K562 (cell line): ENCODE data around the gene ANKRD34A. TPM values are rescaled to one million over a fixed set of nuclear protein-coding genes. Genes with fewer than 3 reads are reported as not detected.

Source experiments
- ATAC-seq: fragments of 200-7000 bp; cut with Tn5 transposase; 3 replicates; pipeline ENCODE4 v1.9.1; 2020; ENCODE audit warnings: moderate library complexity
- BruUV-seq: library from RNA; stranded (reverse); fragments of 400-500 nt; replicated peaks from 2 replicates; lab custom pipeline; 2021; lab: Mats Ljungman, UMichigan
- CTCF ChIA-PET: fragments of 300-600 bp; formaldehyde crosslinking; extraction: SDS; loops from one replicate; lab custom pipeline; 2021; ENCODE audit warnings: low intra/inter-chr PET ratio; lab: Yijun Ruan, JAX
- POLR2A ChIA-PET: fragments of 300-600, 350-650 bp; sonication (Branson Sonifier 250); formaldehyde crosslinking; extraction: SDS; loops from one replicate; lab custom pipeline; 2021; ENCODE audit warnings: antibody characterized with exemption, inconsistent platforms; lab: Yijun Ruan, JAX
- DNase-seq, 4 experiments: peaks; one replicate each; pipeline versions ENCODE4 v3.0.0 to v3.0.0-alpha.2; 2011 to 2018; ENCODE audit warnings: low spot score in 3 of 4, mixed read lengths in 3 of 4; ENCODE audit errors: extremely low read depth in 1 of 4
- FAIRE-seq: peaks from 2 replicates; lab custom pipeline; 2011; peaks lifted over from hg19 to GRCh38; lab: Jason Lieb, UNC
- H2AFZ ChIP-seq: 2 replicates; pipeline ENCODE4 v1.6.0; 2011; ENCODE audit warnings: low read depth, low read length, control low read depth, inconsistent platforms
- H3K27ac ChIP-seq: fragments of 200-600 bp; 3 replicates; pipeline ENCODE4 v1.8.0; 2011; ENCODE audit warnings: low read depth, mild to moderate bottlenecking, control low read depth, inconsistent platforms, low read length, moderate library complexity, mixed read lengths; ENCODE audit errors: extremely low read depth
- H3K27me3 ChIP-seq, 2 experiments: fragments of 300-600 bp in 1 of 2; 2 replicates in 1 of 2; 3 replicates in 1 of 2; pipeline versions ENCODE4 v1.6.0 to v1.8.0; 2011; ENCODE audit warnings: inconsistent platforms in 2 of 2, low read length in 2 of 2, mild to moderate bottlenecking in 1 of 2, mixed read lengths in 1 of 2, moderate library complexity in 1 of 2; ENCODE audit not compliant: control insufficient read depth in 2 of 2, insufficient read depth in 2 of 2
- H3K36me3 ChIP-seq: fragments of 300-600 bp; 3 replicates; pipeline ENCODE4 v1.8.0; 2011; ENCODE audit warnings: mild to moderate bottlenecking, low read length, inconsistent platforms; ENCODE audit not compliant: control insufficient read depth, insufficient read depth
- H3K4me1 ChIP-seq, 2 experiments: fragments of 200-600 bp in 1 of 2; replicated peaks in 1 of 2; 2 replicates in 1 of 2; 3 replicates in 1 of 2; pipeline versions ENCODE4 v1.5.1 to v1.8.0; 2011; ENCODE audit warnings: inconsistent platforms in 2 of 2, low read length in 2 of 2, mild to moderate bottlenecking in 1 of 2, mixed read lengths in 1 of 2, moderate library complexity in 1 of 2; ENCODE audit not compliant: control insufficient read depth in 2 of 2, insufficient read depth in 2 of 2
- H3K4me2 ChIP-seq: 2 replicates; pipeline ENCODE4 v1.6.1; 2011; ENCODE audit warnings: low read length, control low read depth, inconsistent platforms, mixed read lengths; ENCODE audit not compliant: insufficient read depth
- H3K4me3 ChIP-seq: fragments of 200-600 bp; sonication (generic), shearing (Covaris generic); 2 replicates; pipeline ENCODE4 v1.5.1; 2016; ENCODE audit warnings: control low read depth, inconsistent platforms
- H3K79me2 ChIP-seq: fragments of 200-600 bp; 3 replicates; pipeline ENCODE4 v1.8.0; 2011; ENCODE audit warnings: low read length, inconsistent platforms; ENCODE audit not compliant: control insufficient read depth, insufficient read depth
- H3K9ac ChIP-seq, 2 experiments: 2 replicates each; pipeline versions ENCODE4 v1.6.0 to v1.6.1; 2011; ENCODE audit warnings: low read depth in 2 of 2, low read length in 2 of 2, control low read depth in 1 of 2, inconsistent platforms in 1 of 2, mild to moderate bottlenecking in 1 of 2, mixed read lengths in 1 of 2; ENCODE audit not compliant: insufficient read depth in 1 of 2
- H3K9me1 ChIP-seq: one replicate; pipeline ENCODE4 v1.6.0; 2011; ENCODE audit warnings: inconsistent platforms, mild to moderate bottlenecking, low read length, moderate library complexity; ENCODE audit not compliant: control insufficient read depth, insufficient read depth
- H3K9me3 ChIP-seq: replicated peaks from 2 replicates; pipeline ENCODE4 v1.5.1; 2011; ENCODE audit warnings: low read depth, low read length, inconsistent platforms; ENCODE audit not compliant: control insufficient read depth, insufficient read depth
- H4K20me1 ChIP-seq: replicated peaks from 2 replicates; pipeline ENCODE4 v1.6.1; 2011; ENCODE audit warnings: low read length, inconsistent platforms, mixed read lengths; ENCODE audit not compliant: control insufficient read depth, insufficient read depth
- ARNT ChIP-seq, 2 experiments: fragments of 450-650 bp; IDR thresholded peaks; 2 replicates each; pipeline ENCODE4 v1.6.1; 2016; ENCODE audit warnings: mild to moderate bottlenecking in 1 of 2
- ATF2 ChIP-seq: sonication (generic); formaldehyde crosslinking; IDR thresholded peaks from 2 replicates; pipeline ENCODE4 v1.8.1; 2022; ENCODE audit warnings: missing genetic modification reagents
- CBX3 ChIP-seq, 2 experiments: IDR thresholded peaks; 1 replicate in 1 of 2; 2 replicates in 1 of 2; pipeline ENCODE4 v1.6.1; 2012; ENCODE audit warnings: inconsistent platforms in 2 of 2, low read length in 2 of 2, borderline replicate concordance in 1 of 2, control low read depth in 1 of 2
- GATAD2A ChIP-seq: fragments of 450-650 bp; IDR thresholded peaks from 2 replicates; pipeline ENCODE4 v1.6.1; 2017
- JUND ChIP-seq, 2 experiments: IDR thresholded peaks; 2 replicates in 1 of 2; 3 replicates in 1 of 2; pipeline ENCODE4 v1.6.1; 2011; ENCODE audit warnings: borderline replicate concordance in 2 of 2, low read depth in 2 of 2, low read length in 2 of 2, improper control_type of control experiment in 1 of 2, missing biosample characterization in 1 of 2, missing genetic modification characterization in 1 of 2, missing genetic modification reagents in 1 of 2
- SIN3B ChIP-seq: fragments of 450-650 bp; IDR thresholded peaks from 2 replicates; pipeline ENCODE4 v1.6.1; 2017; ENCODE audit warnings: low read depth, mild to moderate bottlenecking, moderate library complexity
- SRF ChIP-seq, 2 experiments: fragments of 250-450, 450-650 bp in 1 of 2; sonication (Bioruptor Pico) in 1 of 2; sonication (generic) in 1 of 2; formaldehyde crosslinking; IDR thresholded peaks; 2 replicates each; pipeline versions ENCODE4 v1.5.0 to v1.5.1; 2020 to 2022; ENCODE audit warnings: mild to moderate bottlenecking in 1 of 2, missing genetic modification reagents in 1 of 2
- U2AF2 ChIP-seq: fragments of 200-400 bp; formaldehyde crosslinking; optimal IDR thresholded peaks from 2 replicates; pipeline ENCODE3; 2017; ENCODE audit warnings: low read depth, mild to moderate bottlenecking, low read length
- ZNF140 ChIP-seq: fragments of 250-450 bp; sonication (Bioruptor Pico); IDR thresholded peaks from 2 replicates; pipeline ENCODE4 v1.8.0; 2021; ENCODE audit warnings: moderate library complexity, mild to moderate bottlenecking, inconsistent platforms
- ZNF384 ChIP-seq: IDR thresholded peaks from 2 replicates; pipeline ENCODE4 v1.6.1; 2012; ENCODE audit warnings: low read depth, low read length, improper control_type of control experiment
- WGBS: fragments of 100-300 bp; shearing (Covaris generic); methylation state at CpG from one replicate; pipeline ENCODE4 v1.1.6; 2016; ENCODE audit warnings: low coverage, mixed read lengths; ENCODE audit not compliant: insufficient coverage; ENCODE audit errors: missing lambda C conversion rate; 5-methylcytosine and 5-hydroxymethylcytosine counted together
- in situ Hi-C: fragments of 300-500 bp; cut with MboI; formaldehyde crosslinking; loops from 4 replicates; pipeline ENCODE4 v1.15.0; 2018; ENCODE audit warnings: inconsistent platforms, mixed read lengths
- intact Hi-C: fragments of 100-400 bp; cut with micrococcal nuclease; formaldehyde crosslinking; loops from 2 replicates; pipeline ENCODE4 v1.14.2; 2022
- polyA plus RNA-seq, 8 experiments: library from polyadenylated mRNA; depleted of rRNA in 4 of 8; stranded (reverse) in 5 of 8; unstranded in 3 of 8; fragments of >200 nt; fragmentation: Nextera tagmentation in 2 of 8; fragmentation: Illumina TruSeq in 1 of 8; extraction: Ambion mirVana in 2 of 8; extraction: Trizol in 1 of 8; gene quantifications; 2 replicates each; pipeline versions ENCODE4 v1.2.1 to v1.2.3, GENCODE V29; 2011 to 2014; ENCODE audit warnings: inconsistent platforms in 1 of 8, missing spikeins in 1 of 8
- total RNA-seq, 7 experiments: library from RNA; depleted of rRNA in 6 of 7; stranded (reverse); fragments of >200 nt in 6 of 7; fragmentation: Illumina TruSeq in 2 of 7; extraction: Trizol in 2 of 7; gene quantifications; 2 replicates each; pipeline versions ENCODE4 v1.2.1 to v1.2.3, GENCODE V29; 2011 to 2021; ENCODE audit warnings: low replicate concordance in 1 of 7

ANKRD34A gene
- total and polyA plus RNA-seq, 9 of the 15 experiments (the other 6 are each of a cell fraction or from before 2014, with no cell fraction given): 0.06 to 1.6 (median 0.43) TPM

GRCh38 chr1:145975216-145975615 lies 10.8 kb upstream of the ANKRD34A start:
- BruUV-seq: no TSS peak
- in situ Hi-C loops (no loop called here), intact Hi-C loops (no loop called here)
- no peaks in the 10 kb centered on the region for H3K9me1 ChIP-seq
- FAIRE-seq (no peak), ATAC-seq (no peak), DNase-seq (no peak)
- POLR2A ChIA-PET: interaction anchor here (15.5 kb wide), 1 partner anchor 18 kb away, joined by 320 read pairs; the partner anchor contains the start of gene TXNIP
- no peak overlapping the region for H2AFZ ChIP-seq
- 79% methylated on average over 4 of the region's 4 CpGs for WGBS
- peak overlapping the region in 1 of 2 experiments; percentile 3; a peak in 1 of 4 replicates for H3K9ac ChIP-seq
- H3K4me2 ChIP-seq: no peak overlapping the region
- H3K9me3 ChIP-seq: no peaks in the 10 kb centered on the region
- H3K36me3 ChIP-seq: peaks cover 16% of the 10 kb centered on the region
- peaks cover 17 to 28% of the 10 kb centered on the region in 2 experiments for H3K4me1 ChIP-seq
- TF ChIP-seq U2AF2 (no peak), CBX3 (IDR thresholded peaks at IDR 0.05; ENCODE audit: borderline replicate concordance in 1 of 2, low read length in 2 of 2) (no peak), SIN3B (no peak), GATAD2A (no peak), JUND (IDR thresholded peaks at IDR 0.05; ENCODE audit: borderline replicate concordance, low read depth, low read length) (no peak), JUND (tag; IDR thresholded peaks at IDR 0.05; ENCODE audit: borderline replicate concordance, low read depth, low read length) (no peak), SRF (CRISPR knock-in tag; IDR thresholded peaks at IDR 0.05) (no peak), ATF2 (no peak), ZNF384 (no peak), ZNF140 (no peak), ARNT (IDR thresholded peaks at IDR 0.05) (no peak)
- no peaks in the 10 kb centered on the region for H3K27me3 ChIP-seq
- no peaks in the 10 kb centered on the region for H4K20me1 ChIP-seq
- H3K27ac ChIP-seq: no peak overlapping the region
- CTCF ChIA-PET: no interaction called here
- no peak overlapping the region for H3K4me3 ChIP-seq
- H3K79me2 ChIP-seq: peaks cover 21% of the 10 kb centered on the region
